ENCODE measurements around the gene JCAD.

JCAD gene

DNA sequence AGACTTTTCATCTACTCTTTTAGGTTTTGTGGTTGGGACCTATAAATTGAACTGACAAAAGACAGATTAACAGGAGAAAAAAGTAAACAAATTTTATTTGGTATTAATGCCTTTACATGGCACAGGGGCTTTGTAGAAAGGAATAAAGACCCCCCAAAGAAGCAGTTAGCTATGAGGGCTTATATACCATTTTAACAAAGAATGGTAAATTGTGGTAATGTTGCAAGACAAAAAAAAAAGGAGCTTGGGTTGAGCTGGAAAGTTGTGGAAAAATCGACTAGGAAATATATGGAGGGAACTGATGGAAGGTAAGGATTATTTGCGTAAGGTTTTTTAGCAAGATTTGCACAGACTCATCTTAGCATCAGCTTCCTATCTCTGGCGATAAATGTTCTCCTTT, 84.6 kb downstream of the JCAD start:
- no peak for DNase-seq (ENCODE audit: extremely low spot score)
- TF ChIP-seq, protein P1, sequence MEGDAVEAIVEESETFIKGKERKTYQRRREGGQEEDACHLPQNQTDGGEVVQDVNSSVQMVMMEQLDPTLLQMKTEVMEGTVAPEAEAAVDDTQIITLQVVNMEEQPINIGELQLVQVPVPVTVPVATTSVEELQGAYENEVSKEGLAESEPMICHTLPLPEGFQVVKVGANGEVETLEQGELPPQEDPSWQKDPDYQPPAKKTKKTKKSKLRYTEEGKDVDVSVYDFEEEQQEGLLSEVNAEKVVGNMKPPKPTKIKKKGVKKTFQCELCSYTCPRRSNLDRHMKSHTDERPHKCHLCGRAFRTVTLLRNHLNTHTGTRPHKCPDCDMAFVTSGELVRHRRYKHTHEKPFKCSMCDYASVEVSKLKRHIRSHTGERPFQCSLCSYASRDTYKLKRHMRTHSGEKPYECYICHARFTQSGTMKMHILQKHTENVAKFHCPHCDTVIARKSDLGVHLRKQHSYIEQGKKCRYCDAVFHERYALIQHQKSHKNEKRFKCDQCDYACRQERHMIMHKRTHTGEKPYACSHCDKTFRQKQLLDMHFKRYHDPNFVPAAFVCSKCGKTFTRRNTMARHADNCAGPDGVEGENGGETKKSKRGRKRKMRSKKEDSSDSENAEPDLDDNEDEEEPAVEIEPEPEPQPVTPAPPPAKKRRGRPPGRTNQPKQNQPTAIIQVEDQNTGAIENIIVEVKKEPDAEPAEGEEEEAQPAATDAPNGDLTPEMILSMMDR (IDR thresholded peaks at IDR 0.05; ENCODE audit: control extremely low read depth, extremely low read depth, low read depth, missing control alignments): no peak
- CTCF ChIA-PET: no interaction called here
- POLR2A ChIA-PET: no interaction called here

DNA sequence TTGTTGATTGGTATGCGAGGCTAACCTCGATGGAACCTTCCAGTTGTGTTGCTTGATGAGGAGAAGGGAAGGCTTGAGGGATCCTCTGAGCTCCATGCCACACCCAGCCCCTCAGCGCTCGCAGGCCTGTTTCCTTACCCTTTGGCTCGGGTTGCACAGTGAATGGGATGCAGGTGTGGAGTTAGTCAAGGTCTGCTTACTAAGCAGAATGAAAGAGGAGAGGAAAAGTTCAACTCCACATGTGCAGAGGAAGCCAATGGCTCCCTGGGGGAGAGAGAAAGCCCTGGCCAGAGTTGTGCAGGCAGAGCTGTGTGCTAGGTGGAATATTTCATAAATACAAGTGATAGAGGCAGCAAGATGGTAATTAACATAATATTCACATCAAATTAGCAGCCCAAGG, 85.5 kb downstream of the JCAD start:
- ChIA-PET POLR2A (no interaction called here), CTCF (no interaction called here)
- DNase-seq (ENCODE audit: extremely low spot score): no peak
- TF ChIP-seq, protein P1 (IDR thresholded peaks at IDR 0.05; ENCODE audit: control extremely low read depth, extremely low read depth, low read depth, missing control alignments): no peak

DNA sequence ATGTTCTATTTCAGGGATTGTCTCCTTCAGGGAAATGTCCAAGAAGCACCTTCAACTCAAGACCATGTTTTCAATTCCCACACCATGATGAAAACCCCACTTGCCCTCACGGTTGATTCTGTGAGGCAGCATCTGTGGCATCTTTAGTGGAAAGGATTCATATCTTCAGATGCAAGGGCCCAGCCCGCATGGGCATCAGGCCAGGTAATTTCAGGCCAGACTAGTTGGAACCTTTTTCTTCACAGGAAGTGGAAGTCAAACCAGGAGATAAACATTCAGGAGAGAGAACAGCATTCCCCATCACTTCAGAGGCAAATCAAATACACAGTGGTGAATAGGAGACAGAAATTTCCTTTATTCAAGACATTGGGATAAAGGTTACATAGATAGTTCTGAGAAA, 88.8 kb downstream of the JCAD start:
- CTCF ChIA-PET: no interaction called here
- POLR2A ChIA-PET: no interaction called here
- no peak for DNase-seq (ENCODE audit: extremely low spot score)
- TF ChIP-seq, protein P1 (IDR thresholded peaks at IDR 0.05; ENCODE audit: control extremely low read depth, extremely low read depth, low read depth, missing control alignments): no peak

DNA sequence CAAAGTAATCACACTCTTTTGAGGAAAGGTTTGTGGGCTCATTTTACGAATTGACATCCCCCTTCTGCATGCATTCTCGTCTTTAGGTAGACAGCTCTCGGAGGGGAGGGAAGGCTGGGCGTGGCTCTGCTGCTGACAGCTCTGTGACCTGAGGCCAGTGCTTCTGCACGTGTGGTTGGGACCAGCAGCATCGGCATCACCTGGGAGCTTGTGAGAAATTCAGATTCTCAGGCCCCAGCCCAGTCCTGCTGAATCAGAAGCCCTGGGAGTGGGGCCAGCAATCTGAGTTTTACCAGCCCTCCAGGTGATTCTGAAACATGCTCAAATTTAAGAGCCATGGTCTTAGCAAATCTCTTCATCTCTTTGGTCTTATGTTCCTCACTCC, 89.4 kb downstream of the JCAD start:
- TF ChIP-seq, protein P1 (IDR thresholded peaks at IDR 0.05; ENCODE audit: control extremely low read depth, extremely low read depth, low read depth, missing control alignments): no peak
- POLR2A ChIA-PET: no interaction called here
- DNase-seq (ENCODE audit: extremely low spot score): no peak
- CTCF ChIA-PET: no interaction called here

DNA sequence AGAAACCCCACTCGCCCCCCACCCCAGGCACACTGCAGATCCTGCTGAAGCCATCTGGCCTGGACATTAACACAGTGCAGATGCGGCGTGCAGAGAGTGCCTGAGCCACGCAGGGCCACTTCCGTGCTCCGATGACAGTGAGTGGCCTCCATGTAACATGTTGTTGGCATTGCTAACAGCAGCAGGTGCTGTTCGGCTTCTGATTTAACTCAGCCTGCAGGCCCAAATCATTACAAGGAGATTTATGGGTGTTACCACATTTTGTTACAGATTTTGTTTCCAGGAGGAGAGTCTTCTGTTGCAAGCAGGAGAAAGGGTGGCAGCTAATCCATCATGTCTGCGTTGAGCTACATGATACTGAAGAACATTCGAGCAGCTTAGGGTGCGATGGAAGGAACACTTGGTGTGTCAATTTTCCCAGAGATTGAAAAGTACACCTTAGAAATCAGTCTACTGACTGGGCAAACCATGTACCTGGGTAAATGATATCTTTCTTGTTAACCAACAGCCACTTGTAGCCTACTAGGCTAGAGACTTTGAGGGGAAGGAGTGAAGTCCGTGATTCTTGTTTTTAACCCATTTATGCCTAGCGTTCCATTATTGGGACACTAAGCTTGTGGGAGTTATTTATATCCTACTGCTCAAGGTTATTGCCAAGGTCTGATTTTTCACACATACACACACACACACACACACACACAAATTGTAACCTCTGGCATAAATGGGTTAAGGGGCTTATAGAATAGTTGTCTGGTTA, 90.0 kb downstream of the JCAD start:
- ChIA-PET CTCF (no interaction called here), POLR2A (no interaction called here)
- DNase-seq (ENCODE audit: extremely low spot score): no peak
- TF ChIP-seq, protein P1 (IDR thresholded peaks at IDR 0.05; ENCODE audit: control extremely low read depth, extremely low read depth, low read depth, missing control alignments): no peak

DNA sequence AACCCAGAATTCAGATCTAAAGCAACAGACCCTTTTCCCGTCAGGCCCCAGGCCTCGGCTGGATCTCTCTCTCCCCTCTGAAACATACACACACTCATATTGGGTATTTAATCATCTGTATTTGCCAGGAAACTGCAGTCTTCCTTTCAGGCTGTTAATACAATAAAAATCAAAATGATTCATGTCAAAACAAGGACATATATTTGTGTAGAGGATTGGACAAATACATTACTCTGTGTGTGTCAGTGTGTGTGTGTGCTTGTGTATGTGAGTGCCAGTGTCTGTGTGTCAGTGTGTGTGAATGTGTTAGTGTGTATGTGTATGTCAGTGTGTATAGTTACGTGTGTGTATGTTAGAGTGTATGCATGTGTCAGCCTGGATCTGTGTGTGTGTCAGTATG, 90.8 kb downstream of the JCAD start:
- TF ChIP-seq, protein P1 (IDR thresholded peaks at IDR 0.05; ENCODE audit: control extremely low read depth, extremely low read depth, low read depth, missing control alignments): no peak
- POLR2A ChIA-PET: no interaction called here
- DNase-seq (ENCODE audit: extremely low spot score): no peak
- CTCF ChIA-PET: no interaction called here

All from GM10248 (cell line).